Adrenal gland (tissue), 12 donors: Measurements from ENCODE around the gene F5. TPM values are rescaled to one million over a fixed set of nuclear protein-coding genes. Genes with fewer than 3 reads are reported as not detected.

Experiments used
- DNase-seq, 7 donors: peaks; one replicate each; pipeline ENCODE4 v3.0.0-alpha.2; 2019 to 2020
- H3K27ac ChIP-seq, 5 donors: fragments of 200-600 bp; sonication (generic) in 4 of 5; 1 replicate in 3 of 5; 2 replicates in 2 of 5; pipeline versions ENCODE4 v1.5.1 to v1.8.0; 2016 to 2020; ENCODE audit warnings: mild to moderate bottlenecking in 1 of 5
- H3K27me3 ChIP-seq: fragments of 200-600 bp; 2 replicates; pipeline ENCODE4 v1.8.0; 2021
- H3K36me3 ChIP-seq, 2 donors: fragments of 200-600 bp; replicated peaks in 1 of 2; 1 replicate in 1 of 2; 2 replicates in 1 of 2; pipeline versions ENCODE4 v1.5.1 to v1.8.0; 2018 to 2022
- H3K4me1 ChIP-seq, 2 donors: fragments of 200-600 bp; replicated peaks in 1 of 2; 1 replicate in 1 of 2; 2 replicates in 1 of 2; pipeline versions ENCODE4 v1.5.1 to v1.8.0; 2018 to 2021
- H3K4me3 ChIP-seq, 4 donors: fragments of 200-600 bp; sonication (generic) in 3 of 4; one replicate each; pipeline ENCODE4 v1.5.1; 2016 to 2018
- H3K9me3 ChIP-seq, 3 donors: fragments of 200-600 bp; sonication (generic) in 1 of 3; replicated peaks in 1 of 3; 1 replicate in 2 of 3; 2 replicates in 1 of 3; pipeline versions ENCODE4 v1.5.1 to v1.8.0; 2016 to 2021
- CTCF ChIP-seq, 6 experiments: fragments of 450-650 bp in 4 of 6; fragments of 200-600 bp in 2 of 6; sonication (generic) in 1 of 6; IDR thresholded peaks; 1 replicate in 5 of 6; 2 replicates in 1 of 6; pipeline versions ENCODE4 v1.5.1 to v1.8.0; 2016 to 2021; ENCODE audit warnings: antibody characterized with exemption in 6 of 6, mild to moderate bottlenecking in 2 of 6, moderate library complexity in 1 of 6
- POLR2A ChIP-seq, 2 donors: fragments of 450-650 bp; IDR thresholded peaks; one replicate each; pipeline ENCODE4 v1.6.1; 2017; ENCODE audit warnings: antibody characterized with exemption in 2 of 2, mild to moderate bottlenecking in 2 of 2, moderate library complexity in 1 of 2
- WGBS, 4 donors: extraction: QIAGEN DNeasy Blood & Tissue Kit in 2 of 4; methylation state at CpG; one replicate each; pipeline versions ENCODE4 v1.1.5 to v1.1.7; 2013 to 2017; 5-methylcytosine and 5-hydroxymethylcytosine counted together
- intact Hi-C, 2 donors: fragments of 100-400 bp; cut with DNase I; formaldehyde crosslinking; loops; one replicate each; pipeline versions ENCODE4 v1.14.1 to v1.15.0; 2022 to 2023
- polyA plus RNA-seq, 3 donors: library from polyadenylated mRNA; stranded (reverse); fragments of 200-250 nt in 2 of 3; fragments of 350-450 nt in 1 of 3; fragmentation: Illumina TruSeq in 1 of 3; extraction: RNeasy Lipid Tissue Mini Kit (QIAGEN cat#74804) in 1 of 3; gene quantifications; one replicate each; pipeline ENCODE4 v1.2.3, GENCODE V29; 2013 to 2014
- total RNA-seq, 9 donors: library from RNA; depleted of rRNA in 4 of 9; stranded (reverse); fragments of >200 nt in 4 of 9; fragments of 120-200 nt in 1 of 9; fragmentation: NEBNext Ultra II Directional in 1 of 9; extraction: Animal tissue kit (Norgen Biotek cat#: 25700) in 1 of 9; gene quantifications; one replicate each; pipeline versions ENCODE4 v1.1.0 to v1.2.4, GENCODE V29; 2013 to 2023
- donor health status: healthy with polysubstance abuse.
- donor health status: Bipolar disorder and iron deficiency.
- donor health status: DM: yes; HTN: yes; CAD: no.
- donor health status: DM: no; HTN: no; CAD: no.
- donor health status: DM: no; HTN: no; CAD: no.
- donor health status: DM: yes; HTN: yes; CAD: no.

The F5 gene
- total and polyA plus RNA-seq, 12 donors: under 0.01 to 0.88 (median 0.14) TPM; not detected in 4

- 84 to 93% (median 88%) methylated on average over 3 of the region's 3 CpGs for WGBS, 4 donors
- no peak overlapping the region for H3K27ac ChIP-seq
- no peak for TF ChIP-seq POLR2A (IDR thresholded peaks at IDR 0.05)
- TF ChIP-seq CTCF (IDR thresholded peaks at IDR 0.05): no peak
- H3K9me3 ChIP-seq: no peaks in the 10 kb centered on the region
- no peaks in the 10 kb centered on the region for H3K27me3 ChIP-seq
- H3K4me3 ChIP-seq: no peak overlapping the region
- H3K4me1 ChIP-seq: no peaks in the 10 kb centered on the region
- intact Hi-C loops: no loop called here
- H3K36me3 ChIP-seq: no peaks in the 10 kb centered on the region
- DNase-seq: no peak
Measured at GRCh38 chr1:169527001-169527400, 59.3 kb downstream of the F5 start.

GRCh38 chr1:169526120-169526832 is 60.0 kb downstream of the F5 start:
- Histone ChIP-seq H3K4me1 (no peaks in the 10 kb centered on the region), H3K4me3 (no peak overlapping the region), H3K27me3 (no peaks in the 10 kb centered on the region), H3K36me3 (no peaks in the 10 kb centered on the region), H3K9me3 (no peaks in the 10 kb centered on the region), H3K27ac (no peak overlapping the region)
- intact Hi-C loops: no loop called here
- WGBS, 4 donors: 79 to 89% (median 88%) methylated on average over 1 of the region's 1 CpG
- DNase-seq: no peak
- TF ChIP-seq POLR2A (IDR thresholded peaks at IDR 0.05): no peak
- no peak for TF ChIP-seq CTCF (IDR thresholded peaks at IDR 0.05)

- Histone ChIP-seq H3K4me1 (no peaks in the 10 kb centered on the region), H3K4me3 (no peak overlapping the region), H3K9me3 (no peaks in the 10 kb centered on the region), H3K36me3 (no peaks in the 10 kb centered on the region), H3K27ac (no peak overlapping the region), H3K27me3 (no peaks in the 10 kb centered on the region)
- WGBS, 4 donors: 74 to 85% (median 80%) methylated on average over 1 of the region's 1 CpG
- no peak for DNase-seq
- TF ChIP-seq POLR2A (IDR thresholded peaks at IDR 0.05) (no peak), CTCF (IDR thresholded peaks at IDR 0.05) (no peak)
- intact Hi-C loops: no loop called here
Measured at GRCh38 chr1:169525391-169525790, 60.9 kb downstream of the F5 start.

- no peaks in the 10 kb centered on the region for H3K36me3 ChIP-seq
- no peak for DNase-seq
- no peaks in the 10 kb centered on the region for H3K9me3 ChIP-seq
- no peaks in the 10 kb centered on the region for H3K4me1 ChIP-seq
- no peak overlapping the region for H3K27ac ChIP-seq
- intact Hi-C loops: no loop called here
- H3K27me3 ChIP-seq: no peaks in the 10 kb centered on the region
- no peak overlapping the region for H3K4me3 ChIP-seq
- TF ChIP-seq POLR2A (IDR thresholded peaks at IDR 0.05) (no peak), CTCF (IDR thresholded peaks at IDR 0.05) (no peak)
Measured at GRCh38 chr1:169523904-169524303, 62.4 kb downstream of the F5 start.
